ENCODE results near the gene PLXDC1. TPM values are rescaled to one million over a fixed set of nuclear protein-coding genes. Genes with fewer than 3 reads are reported as not detected.

The PLXDC1 gene
- total RNA-seq, 6 donors from 2014 or later, result 3.8 to 47.1 (median 10.5) TPM

DNA sequence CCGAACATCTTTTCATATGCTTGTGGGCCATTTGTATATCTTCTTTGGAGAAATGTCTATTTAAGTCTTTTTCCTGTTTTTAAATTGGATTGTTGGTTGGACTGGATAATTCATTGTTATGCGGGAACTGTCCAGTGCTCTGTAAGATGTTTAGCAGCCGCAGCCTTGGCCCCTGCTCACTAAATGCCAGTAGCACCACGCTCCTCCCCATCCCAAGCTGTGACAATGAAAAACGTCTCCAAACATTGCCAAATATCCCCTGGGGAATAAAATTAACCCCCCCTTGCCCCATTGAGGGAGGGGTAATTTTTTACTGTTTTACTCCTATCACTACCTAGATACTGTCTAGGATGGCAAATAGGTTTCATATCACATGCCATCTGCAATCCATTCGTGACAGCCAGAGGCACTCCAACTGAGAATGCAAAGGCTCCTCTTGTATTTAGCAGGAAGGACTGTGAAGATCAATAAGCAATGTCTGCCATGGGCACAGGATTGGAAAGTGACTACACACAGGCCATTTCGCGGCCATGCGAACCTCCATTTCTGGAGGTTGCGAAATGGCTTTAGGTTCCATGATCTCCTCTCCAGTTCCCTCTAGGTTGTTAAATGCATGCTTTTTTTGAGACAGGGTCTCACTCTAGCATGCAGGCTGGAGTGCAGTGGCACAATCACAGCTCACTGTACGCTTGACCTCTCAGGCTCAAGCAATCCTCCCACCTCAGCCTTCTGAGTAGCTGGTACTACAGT is 9.3 kb downstream of the PLXDC1 start:
- H3K27ac ChIP-seq, result no peak overlapping the region
- H3K4me3 ChIP-seq, result no peak overlapping the region
- H3K4me1 ChIP-seq, result peaks cover 0 to 9% (median 2%) of the 10 kb centered on the region in 4 donors
- no peaks in the 10 kb centered on the region for H3K36me3 ChIP-seq
- TF ChIP-seq EP300 (IDR thresholded peaks at IDR 0.05), result no peak
- TF ChIP-seq CTCF (IDR thresholded peaks at IDR 0.05), result no peak
- TF ChIP-seq POLR2A (IDR thresholded peaks at IDR 0.05), result no peak
- no peak for TF ChIP-seq POLR2AphosphoS5 (IDR thresholded peaks at IDR 0.05)
- no peaks in the 10 kb centered on the region for H3K27me3 ChIP-seq
- ATAC-seq (ENCODE audit: low FRiP score in 2 of 2) (no peak), DNase-seq (no peak)
- 79 to 82% methylated on average over 11 of the region's 11 CpGs for WGBS, 2 donors
- no peaks in the 10 kb centered on the region for H3K9me3 ChIP-seq

- peaks cover 0 to 9% (median 2%) of the 10 kb centered on the region in 4 donors for H3K4me1 ChIP-seq
- H3K27ac ChIP-seq, result no peak overlapping the region
- no peaks in the 10 kb centered on the region for H3K36me3 ChIP-seq
- H3K27me3 ChIP-seq, result no peaks in the 10 kb centered on the region
- no peak for TF ChIP-seq POLR2AphosphoS5 (IDR thresholded peaks at IDR 0.05)
- no peak for TF ChIP-seq EP300 (IDR thresholded peaks at IDR 0.05)
- TF ChIP-seq POLR2A (IDR thresholded peaks at IDR 0.05), result no peak
- no peak for TF ChIP-seq CTCF (IDR thresholded peaks at IDR 0.05)
- DNase-seq, result no peak
- H3K9me3 ChIP-seq, result no peaks in the 10 kb centered on the region
- no peak for ATAC-seq (ENCODE audit: low FRiP score in 2 of 2)
- H3K4me3 ChIP-seq, result no peak overlapping the region
- WGBS, 2 donors, result 94 to 97% methylated on average over 5 of the region's 5 CpGs
Measured at GRCh38 chr17:39141294-39141693, 10.1 kb downstream of the PLXDC1 start.

DNA sequence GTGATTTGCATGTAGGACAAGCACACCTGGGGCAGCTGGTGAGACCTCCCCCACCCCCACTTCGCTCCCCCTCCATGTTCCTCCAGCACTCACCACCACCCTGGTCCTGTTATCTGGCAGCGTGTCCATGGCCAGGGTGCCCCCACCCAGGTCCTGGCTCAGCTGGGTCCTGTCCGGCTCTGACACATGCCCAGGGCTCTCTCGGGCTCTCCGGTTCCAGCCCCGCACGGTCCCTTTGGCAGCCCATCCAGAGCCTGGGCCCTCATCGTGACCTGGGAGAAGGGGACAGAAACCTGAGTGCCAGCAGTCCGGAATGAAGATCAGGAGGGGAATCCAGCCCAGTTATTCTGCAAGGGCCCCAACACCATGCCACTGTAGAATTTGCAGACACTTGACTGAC is 11.9 kb downstream of the PLXDC1 start:
- TF ChIP-seq CTCF (IDR thresholded peaks at IDR 0.05) (no peak), POLR2AphosphoS5 (IDR thresholded peaks at IDR 0.05) (no peak), POLR2A (IDR thresholded peaks at IDR 0.05) (no peak), EP300 (IDR thresholded peaks at IDR 0.05) (no peak)
- no peak for ATAC-seq (ENCODE audit: low FRiP score in 2 of 2)
- 87 to 100% methylated on average over 1 to 9 of the region's 9 CpGs for WGBS, 2 donors

GRCh38 chr17:39139161-39139511 is 12.3 kb downstream of the PLXDC1 start:
- DNase-seq (no peak), ATAC-seq (ENCODE audit: low FRiP score in 2 of 2) (peak in 1 of 2 donors; percentile 66)
- H3K27ac ChIP-seq, result no peak overlapping the region
- WGBS, 2 donors, result 80 to 88% methylated on average over 1 to 2 of the region's 2 CpGs
- H3K27me3 ChIP-seq, result no peaks in the 10 kb centered on the region
- TF ChIP-seq POLR2A (IDR thresholded peaks at IDR 0.05) (no peak), EP300 (IDR thresholded peaks at IDR 0.05) (no peak)
- H3K4me3 ChIP-seq, result no peak overlapping the region
- H3K9me3 ChIP-seq, result no peaks in the 10 kb centered on the region
- no peaks in the 10 kb centered on the region for H3K36me3 ChIP-seq
- H3K4me1 ChIP-seq, result peaks cover 0 to under 1% (median 0%) of the 10 kb centered on the region in 4 donors

More for the DNA sequence above, 11.9 kb downstream of the PLXDC1 start:
- H3K4me1 ChIP-seq, result peaks cover 0 to 5% (median 0%) of the 10 kb centered on the region in 4 donors
- H3K36me3 ChIP-seq, result no peaks in the 10 kb centered on the region
- no peak overlapping the region for H3K27ac ChIP-seq
- no peak overlapping the region for H3K4me3 ChIP-seq
- no peaks in the 10 kb centered on the region for H3K9me3 ChIP-seq
- H3K27me3 ChIP-seq, result no peaks in the 10 kb centered on the region
- no peak for DNase-seq

- H3K4me3 ChIP-seq, result no peak overlapping the region
- H3K36me3 ChIP-seq, result no peaks in the 10 kb centered on the region
- H3K9me3 ChIP-seq, result no peaks in the 10 kb centered on the region
- no peaks in the 10 kb centered on the region for H3K27me3 ChIP-seq
- DNase-seq (no peak), ATAC-seq (ENCODE audit: low FRiP score in 2 of 2) (no peak)
- TF ChIP-seq POLR2AphosphoS5 (IDR thresholded peaks at IDR 0.05), result no peak
- TF ChIP-seq EP300 (IDR thresholded peaks at IDR 0.05), result no peak
- TF ChIP-seq POLR2A (IDR thresholded peaks at IDR 0.05), result no peak
- no peak for TF ChIP-seq CTCF (IDR thresholded peaks at IDR 0.05)
- no peak overlapping the region for H3K27ac ChIP-seq
- H3K4me1 ChIP-seq, result no peaks in the 10 kb centered on the region
- 87 to 92% methylated on average over 13 of the region's 13 CpGs for WGBS, 2 donors
Measured at GRCh38 chr17:39138431-39139160, 12.8 kb downstream of the PLXDC1 start.
